Loucy (cell line): ENCODE data around the gene ANKRD63.

Experiments used
- CTCF ChIP-seq: fragments of 200-600 bp; sonication (generic); conservative IDR thresholded peaks from 2 replicates; pipeline ENCODE4 v1.5.1; 2014; ENCODE audit warnings: mild to moderate bottlenecking, antibody characterized with exemption, low read length
- EZH2phosphoT487 ChIP-seq: fragments of 200-600 bp; IDR thresholded peaks from 2 replicates; pipeline ENCODE4 v1.6.1; 2018; ENCODE audit warnings: antibody characterized with exemption, mild to moderate bottlenecking, moderate library complexity, borderline replicate concordance

GRCh38 chr15:40267670-40268069 is 15.2 kb downstream of the ANKRD63 start:
- TF ChIP-seq CTCF (no peak), EZH2phosphoT487 (no peak)
